GM13977 (cell line): ENCODE results near the gene STXBP4.

ENCODE experiments used
- DNase-seq: peaks from one replicate; pipeline ENCODE4 v3.0.0; 2012; ENCODE audit warnings: low spot score
- CTCF ChIP-seq: IDR thresholded peaks from 2 replicates; pipeline ENCODE4 v1.5.1; 2012; ENCODE audit warnings: mild to moderate bottlenecking, control low read depth; ENCODE audit not compliant: insufficient read depth; ENCODE audit errors: extremely low read depth, missing control alignments
- in situ Hi-C: fragments of 300-500 bp; cut with MboI; formaldehyde crosslinking; loops from one replicate; pipeline ENCODE4 v1.12.0; 2022; ENCODE audit warnings: low sequenced_read_pairs, low pct_unique_long_range_greater_than_20kb, mixed read lengths, inconsistent platforms; ENCODE audit not compliant: unreplicated experiment

Gene STXBP4

GRCh38 chr17:54976316-54976715 is 7.8 kb downstream of the STXBP4 start:
- in situ Hi-C loops = loop anchor here (25.0 kb wide), 2 partner anchors 336 to 536 kb away; partner anchors contain the start of gene SMIM36
- no peak for DNase-seq
- TF ChIP-seq CTCF = no peak

- TF ChIP-seq CTCF = no peak
- in situ Hi-C loops = loop anchor here (25.0 kb wide), 2 partner anchors 335 to 535 kb away; partner anchors contain the start of gene SMIM36
- no peak for DNase-seq
Measured at GRCh38 chr17:54977744-54978143, 9.2 kb downstream of the STXBP4 start.

DNA sequence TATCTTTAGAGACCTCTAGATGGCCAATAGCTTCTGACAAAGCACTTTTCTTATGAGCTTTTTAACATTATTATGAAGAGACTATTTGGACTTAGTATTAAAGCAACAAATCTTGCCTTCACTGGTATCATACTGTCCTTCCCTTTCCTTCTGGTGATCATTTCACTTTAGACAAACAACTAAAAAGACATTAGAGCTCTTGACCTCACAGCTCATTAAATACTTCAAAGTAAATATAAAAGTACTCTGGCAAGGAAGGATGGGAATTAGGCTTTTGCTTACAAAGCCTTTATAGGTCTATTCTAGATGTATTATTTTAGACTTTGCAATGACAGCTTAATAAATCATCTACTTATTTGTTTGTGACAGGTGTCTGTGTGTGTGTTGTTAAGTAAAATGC is 11.1 kb downstream of the STXBP4 start:
- no peak for TF ChIP-seq CTCF
- in situ Hi-C loops = loop anchor here (25.0 kb wide), 2 partner anchors 333 to 533 kb away; partner anchors contain the start of gene SMIM36
- no peak for DNase-seq

DNA sequence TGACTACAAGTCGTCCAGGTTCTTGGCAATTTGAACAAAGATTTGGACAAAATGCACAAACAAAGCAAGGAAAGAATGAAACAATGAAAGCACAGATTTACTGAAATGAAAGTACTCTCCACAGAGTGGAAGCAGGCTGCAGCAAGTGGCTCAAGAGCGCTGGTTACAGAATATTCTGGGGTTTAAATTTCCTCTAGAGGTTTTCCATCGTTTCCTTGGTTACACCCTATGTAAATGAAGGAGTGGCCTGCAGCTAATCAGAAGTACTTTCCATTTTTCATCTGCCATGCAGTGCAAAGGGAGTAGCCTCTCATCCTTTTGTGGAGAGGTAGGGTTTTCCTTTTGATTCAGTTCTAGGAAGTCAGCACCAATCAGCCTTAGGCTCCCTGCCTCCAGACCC is 11.8 kb downstream of the STXBP4 start:
- no peak for DNase-seq
- no peak for TF ChIP-seq CTCF
- in situ Hi-C loops = loop anchor here (25.0 kb wide), 2 partner anchors 332 to 532 kb away; partner anchors contain the start of gene SMIM36

GRCh38 chr17:54982399-54982798 is 13.8 kb downstream of the STXBP4 start:
- no peak for TF ChIP-seq CTCF
- DNase-seq = no peak
- in situ Hi-C loops = loop anchor here (25.0 kb wide), 2 partner anchors 330 to 530 kb away; partner anchors contain the start of gene SMIM36

DNA sequence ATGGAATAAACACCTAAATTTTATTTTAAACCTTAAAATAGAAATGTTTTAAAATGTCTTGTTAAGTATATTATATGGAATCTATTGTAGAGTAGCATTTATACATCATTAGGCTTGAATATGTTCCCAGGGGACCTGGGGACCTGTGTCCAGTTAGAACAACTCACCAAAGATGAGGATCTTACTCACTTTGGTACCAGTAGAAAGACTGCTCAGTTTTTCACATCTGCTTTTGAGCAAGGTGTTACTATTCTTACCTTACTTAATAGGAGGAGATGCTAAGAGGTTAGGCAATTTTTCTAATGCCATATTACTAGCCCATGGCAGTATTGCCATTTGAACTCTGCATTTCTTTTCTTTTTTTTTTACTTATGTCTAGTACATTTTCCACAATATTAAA is 14.7 kb downstream of the STXBP4 start:
- DNase-seq = no peak
- in situ Hi-C loops = loop anchor here (25.0 kb wide), 2 partner anchors 329 to 529 kb away; partner anchors contain the start of gene SMIM36
- TF ChIP-seq CTCF = no peak
